Measurements from ENCODE around the gene ABCA1. TPM values are rescaled to one million over a fixed set of nuclear protein-coding genes. Genes with fewer than 3 reads are reported as not detected.
"Not testable (repeated sequence)": the region's sequence is repeated elsewhere in the genome, so short reads cannot be mapped to it uniquely, and the experiment has no call there.

The ABCA1 gene
- total and polyA plus RNA-seq, 5 donors from 2014 or later = 0.14 to 4.3 (median 0.41) TPM

DNA sequence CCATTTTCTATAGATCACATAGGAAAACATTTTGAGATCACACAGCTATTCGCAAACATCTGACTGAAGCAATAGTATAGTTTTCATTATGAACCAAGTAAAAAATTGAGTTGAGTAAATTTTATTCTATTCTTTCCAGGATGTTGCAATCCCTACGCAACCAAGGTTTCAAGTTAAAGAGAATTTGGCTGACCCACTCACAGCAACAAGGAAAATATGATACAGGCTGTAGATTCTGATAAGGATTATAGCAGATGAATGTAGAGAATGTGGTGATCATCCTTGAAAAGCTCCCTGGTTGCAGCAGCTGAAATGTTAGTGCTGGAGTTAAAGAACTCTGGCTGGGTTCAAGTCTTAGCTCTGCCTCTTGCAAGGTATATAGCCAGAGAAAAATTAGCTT lies 4.7 kb downstream of the ABCA1 start:
- no peaks in the 10 kb centered on the region for H3K9me3 Mint-ChIP-seq
- H3K9me3 ChIP-seq (ENCODE audit: control insufficient read depth in 2 of 2, low read length in 2 of 2) = no peaks in the 10 kb centered on the region
- no peak overlapping the region for H3K27ac Mint-ChIP-seq
- H3K27me3 Mint-ChIP-seq = peaks cover 26% of the 10 kb centered on the region
- H3K36me3 ChIP-seq (ENCODE audit: control insufficient read depth, insufficient read depth, low read length) = no peaks in the 10 kb centered on the region
- peaks cover 16% of the 10 kb centered on the region for H3K27me3 ChIP-seq (ENCODE audit: control insufficient read depth, insufficient read depth, low read length)
- H3K4me3 ChIP-seq (ENCODE audit: low read depth, low read length) = no peak overlapping the region
- no peak for DNase-seq
- H3K4me1 ChIP-seq (ENCODE audit: control insufficient read depth, insufficient read depth, low read length, poor library complexity, severe bottlenecking) = peaks cover 20% of the 10 kb centered on the region
- H3K36me3 Mint-ChIP-seq = no peaks in the 10 kb centered on the region
- no peak for ATAC-seq (ENCODE audit: low read depth in 2 of 2)
- H3K4me1 Mint-ChIP-seq = peaks cover 0 to 42% (median 20%) of the 10 kb centered on the region in 4 donors
- H3K27ac ChIP-seq (ENCODE audit: insufficient read depth, low read length, poor library complexity, severe bottlenecking) = no peak overlapping the region
- no peak overlapping the region for H3K4me3 Mint-ChIP-seq

DNA sequence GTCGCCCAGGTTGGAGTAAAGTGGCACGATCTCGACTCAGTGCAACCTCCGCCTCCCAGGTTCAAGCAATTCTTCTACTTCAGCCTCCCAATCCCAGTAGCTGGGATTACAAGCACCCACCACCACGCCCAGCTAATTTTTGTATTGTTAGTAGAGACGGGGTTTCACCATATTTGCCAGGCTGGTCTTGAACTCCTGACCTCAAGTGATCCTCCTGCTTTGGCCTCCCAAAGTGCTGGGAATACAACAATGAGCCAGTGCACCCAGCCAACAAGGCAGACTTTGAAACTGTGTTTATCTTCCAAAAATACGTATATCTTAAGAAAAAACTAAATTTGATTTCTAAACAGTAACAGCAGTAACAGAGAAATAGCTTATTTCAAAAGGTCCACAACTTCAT lies 5.2 kb downstream of the ABCA1 start:
- H3K9me3 ChIP-seq (ENCODE audit: control insufficient read depth in 2 of 2, low read length in 2 of 2); DNase-seq; H3K4me3 ChIP-seq (ENCODE audit: low read depth, low read length); H3K9me3 Mint-ChIP-seq; H3K27ac Mint-ChIP-seq; H3K36me3 Mint-ChIP-seq; H3K27ac ChIP-seq (ENCODE audit: insufficient read depth, low read length, poor library complexity, severe bottlenecking); H3K36me3 ChIP-seq (ENCODE audit: control insufficient read depth, insufficient read depth, low read length); H3K4me3 Mint-ChIP-seq; ATAC-seq (ENCODE audit: low read depth in 2 of 2): not testable (repeated sequence)
- H3K27me3 Mint-ChIP-seq = peaks cover 26% of the 10 kb centered on the region
- peaks cover 0 to 38% (median 18%) of the 10 kb centered on the region in 4 donors for H3K4me1 Mint-ChIP-seq
- Histone ChIP-seq H3K4me1 (ENCODE audit: control insufficient read depth, insufficient read depth, low read length, poor library complexity, severe bottlenecking) (peaks cover 15% of the 10 kb centered on the region), H3K27me3 (ENCODE audit: control insufficient read depth, insufficient read depth, low read length) (peaks cover 18% of the 10 kb centered on the region)

DNA sequence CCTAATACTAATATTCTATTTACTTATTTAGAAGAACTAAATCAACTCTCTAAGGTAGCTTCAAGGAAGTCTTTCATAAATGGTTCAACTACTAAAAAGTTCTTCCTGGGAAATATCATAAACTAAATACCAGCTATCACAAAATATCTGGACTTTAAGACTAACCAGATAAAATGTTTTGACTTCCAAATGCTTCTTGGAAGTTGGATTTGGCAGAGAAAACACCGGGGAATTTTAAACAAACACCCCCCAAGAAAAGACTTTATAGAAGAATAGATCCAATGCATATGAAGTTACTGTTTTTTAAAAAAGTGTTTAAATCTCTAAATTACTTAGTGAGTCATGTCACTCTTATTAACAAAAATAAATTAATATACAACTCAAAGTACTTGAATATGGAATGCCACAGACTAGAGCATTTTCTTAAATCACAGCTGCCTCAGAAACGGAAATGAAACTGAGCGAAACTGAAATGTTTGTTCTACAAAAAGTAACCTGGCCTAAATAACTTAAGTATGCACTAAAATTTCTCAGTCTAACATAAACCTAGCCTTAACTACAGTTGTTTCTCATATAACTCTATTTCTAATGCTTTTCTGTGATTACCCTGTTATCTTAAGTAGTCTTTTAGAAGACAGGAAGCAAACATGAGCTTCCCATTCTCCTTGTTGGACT lies 6.8 kb downstream of the ABCA1 start:
- H3K9me3 ChIP-seq (ENCODE audit: control insufficient read depth in 2 of 2, low read length in 2 of 2) = no peaks in the 10 kb centered on the region
- H3K36me3 ChIP-seq (ENCODE audit: control insufficient read depth, insufficient read depth, low read length) = no peaks in the 10 kb centered on the region
- peaks cover 18% of the 10 kb centered on the region for H3K27me3 ChIP-seq (ENCODE audit: control insufficient read depth, insufficient read depth, low read length)
- H3K36me3 Mint-ChIP-seq = no peaks in the 10 kb centered on the region
- H3K27ac ChIP-seq (ENCODE audit: insufficient read depth, low read length, poor library complexity, severe bottlenecking) = no peak overlapping the region
- no peak overlapping the region for H3K27ac Mint-ChIP-seq
- DNase-seq (no peak), ATAC-seq (ENCODE audit: low read depth in 2 of 2) (no peak)
- no peak overlapping the region for H3K4me3 ChIP-seq (ENCODE audit: low read depth, low read length)
- peaks cover 0 to 32% (median 15%) of the 10 kb centered on the region in 4 donors for H3K4me1 Mint-ChIP-seq
- no peak overlapping the region for H3K4me3 Mint-ChIP-seq
- no peaks in the 10 kb centered on the region for H3K4me1 ChIP-seq (ENCODE audit: control insufficient read depth, insufficient read depth, low read length, poor library complexity, severe bottlenecking)
- peaks cover 16% of the 10 kb centered on the region for H3K27me3 Mint-ChIP-seq
- no peaks in the 10 kb centered on the region for H3K9me3 Mint-ChIP-seq

DNA sequence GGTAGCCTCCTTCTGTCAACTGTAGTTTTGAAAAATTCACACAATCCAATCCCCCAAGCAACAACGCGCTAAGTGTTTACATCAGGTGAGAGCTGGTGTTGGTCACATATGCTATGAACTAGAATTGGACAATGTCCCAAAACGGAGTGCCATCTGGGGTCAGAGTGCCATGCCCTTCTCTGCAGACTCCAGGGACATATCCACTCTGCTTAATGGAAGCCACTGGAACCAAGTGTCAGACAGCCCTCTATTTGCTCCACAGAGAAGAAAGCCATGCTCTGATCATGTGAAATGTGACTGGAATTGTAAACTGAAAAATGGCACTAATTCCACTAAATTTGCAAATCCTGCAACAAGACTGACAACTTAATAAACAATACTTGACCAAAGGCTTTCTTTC lies 12.2 kb downstream of the ABCA1 start:
- Mint-ChIP-seq H3K36me3 (no peaks in the 10 kb centered on the region), H3K4me3 (no peak overlapping the region), H3K27ac (no peak overlapping the region), H3K27me3 (no peaks in the 10 kb centered on the region), H3K4me1 (peaks cover 0 to 19% (median 2%) of the 10 kb centered on the region in 4 donors), H3K9me3 (no peaks in the 10 kb centered on the region)
- no peak overlapping the region for H3K27ac ChIP-seq (ENCODE audit: insufficient read depth, low read length, poor library complexity, severe bottlenecking)
- no peak overlapping the region for H3K4me3 ChIP-seq (ENCODE audit: low read depth, low read length)
- no peaks in the 10 kb centered on the region for H3K9me3 ChIP-seq (ENCODE audit: control insufficient read depth in 2 of 2, low read length in 2 of 2)
- H3K4me1 ChIP-seq (ENCODE audit: control insufficient read depth, insufficient read depth, low read length, poor library complexity, severe bottlenecking) = no peaks in the 10 kb centered on the region
- no peak for ATAC-seq (ENCODE audit: low read depth in 2 of 2)
- H3K36me3 ChIP-seq (ENCODE audit: control insufficient read depth, insufficient read depth, low read length) = no peaks in the 10 kb centered on the region
- peaks cover 8% of the 10 kb centered on the region for H3K27me3 ChIP-seq (ENCODE audit: control insufficient read depth, insufficient read depth, low read length)
- no peak for DNase-seq

DNA sequence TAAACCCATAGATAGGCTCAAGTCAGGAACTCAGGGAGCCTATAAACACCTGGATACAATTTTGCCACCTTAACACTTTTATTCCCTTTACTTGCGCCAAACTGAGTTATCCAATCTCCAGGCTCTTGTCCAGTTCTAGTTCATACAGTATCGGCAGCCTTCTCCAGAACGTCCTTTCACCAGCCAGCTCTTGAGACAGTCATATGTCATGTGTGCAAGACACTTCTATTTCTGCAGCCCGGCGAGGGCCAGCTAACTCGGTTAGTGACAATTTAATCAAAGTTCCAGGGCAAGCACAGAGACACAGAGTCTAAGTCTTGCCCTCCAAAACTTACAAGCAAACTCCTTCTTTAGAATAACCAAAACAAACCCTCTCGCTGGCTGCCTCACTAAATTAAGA lies 12.9 kb downstream of the ABCA1 start:
- H3K9me3 Mint-ChIP-seq = no peaks in the 10 kb centered on the region
- Histone ChIP-seq H3K4me3 (ENCODE audit: low read depth, low read length) (no peak overlapping the region), H3K36me3 (ENCODE audit: control insufficient read depth, insufficient read depth, low read length) (no peaks in the 10 kb centered on the region), H3K27me3 (ENCODE audit: control insufficient read depth, insufficient read depth, low read length) (peaks cover 8% of the 10 kb centered on the region), H3K27ac (ENCODE audit: insufficient read depth, low read length, poor library complexity, severe bottlenecking) (no peak overlapping the region), H3K4me1 (ENCODE audit: control insufficient read depth, insufficient read depth, low read length, poor library complexity, severe bottlenecking) (no peaks in the 10 kb centered on the region), H3K9me3 (ENCODE audit: control insufficient read depth in 2 of 2, low read length in 2 of 2) (no peaks in the 10 kb centered on the region)
- no peak for DNase-seq
- peaks cover 0 to 21% (median 2%) of the 10 kb centered on the region in 4 donors for H3K4me1 Mint-ChIP-seq
- H3K27ac Mint-ChIP-seq = no peak overlapping the region
- H3K36me3 Mint-ChIP-seq = no peaks in the 10 kb centered on the region
- no peaks in the 10 kb centered on the region for H3K27me3 Mint-ChIP-seq
- ATAC-seq (ENCODE audit: low read depth in 2 of 2) = no peak
- H3K4me3 Mint-ChIP-seq = no peak overlapping the region

DNA sequence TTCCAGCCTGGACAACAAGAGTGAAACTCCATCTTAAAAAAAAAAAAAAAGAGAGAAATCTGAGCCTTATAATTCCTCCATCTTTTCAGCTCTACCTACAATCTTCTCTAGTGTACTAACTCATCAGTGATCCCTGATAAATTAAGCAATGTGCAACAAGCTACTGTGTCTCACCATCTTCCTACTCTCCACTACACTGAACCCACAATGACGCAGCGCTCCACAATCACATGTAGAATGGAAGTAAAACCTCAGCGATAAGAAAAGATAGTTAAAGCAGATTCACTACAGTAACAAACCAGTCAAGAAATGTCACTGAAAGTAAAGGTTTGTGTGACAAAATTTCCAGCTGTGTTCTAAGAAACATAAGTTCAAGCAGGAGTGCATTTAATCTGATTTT lies 13.5 kb downstream of the ABCA1 start:
- Mint-ChIP-seq H3K27me3 (no peaks in the 10 kb centered on the region), H3K9me3 (no peaks in the 10 kb centered on the region), H3K4me3 (no peak overlapping the region), H3K27ac (peak overlapping the region in 1 of 3 donors; percentile 0), H3K36me3 (no peaks in the 10 kb centered on the region), H3K4me1 (peaks cover 0 to 22% (median 3%) of the 10 kb centered on the region in 4 donors)
- Histone ChIP-seq H3K4me3 (ENCODE audit: low read depth, low read length) (no peak overlapping the region), H3K9me3 (ENCODE audit: control insufficient read depth in 2 of 2, low read length in 2 of 2) (no peaks in the 10 kb centered on the region), H3K27ac (ENCODE audit: insufficient read depth, low read length, poor library complexity, severe bottlenecking) (no peak overlapping the region), H3K27me3 (ENCODE audit: control insufficient read depth, insufficient read depth, low read length) (peaks cover 5% of the 10 kb centered on the region), H3K4me1 (ENCODE audit: control insufficient read depth, insufficient read depth, low read length, poor library complexity, severe bottlenecking) (no peaks in the 10 kb centered on the region), H3K36me3 (ENCODE audit: control insufficient read depth, insufficient read depth, low read length) (no peaks in the 10 kb centered on the region)
- DNase-seq = no peak
- no peak for ATAC-seq (ENCODE audit: low read depth in 2 of 2)

DNA sequence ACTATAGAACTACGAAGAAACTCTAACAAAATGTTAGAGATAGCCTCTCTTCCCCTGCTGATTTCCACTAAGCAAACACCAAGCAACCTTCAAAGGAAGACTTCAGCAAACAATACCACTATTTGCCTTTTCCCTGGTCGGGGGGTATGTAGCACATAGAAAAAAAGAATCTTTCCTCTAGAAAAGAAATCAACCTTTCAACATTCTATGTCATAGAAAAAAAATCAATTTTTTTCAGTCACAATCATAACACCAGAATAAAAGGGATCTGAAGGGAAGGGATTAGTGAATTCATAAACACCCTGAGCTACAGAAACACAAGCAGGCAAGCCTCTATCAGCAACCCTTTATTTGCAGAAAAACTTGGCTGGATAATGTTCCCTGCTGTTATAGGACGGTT lies 15.3 kb downstream of the ABCA1 start:
- Histone ChIP-seq H3K9me3 (ENCODE audit: control insufficient read depth in 2 of 2, low read length in 2 of 2) (no peaks in the 10 kb centered on the region), H3K4me3 (ENCODE audit: low read depth, low read length) (no peak overlapping the region), H3K36me3 (ENCODE audit: control insufficient read depth, insufficient read depth, low read length) (no peaks in the 10 kb centered on the region), H3K4me1 (ENCODE audit: control insufficient read depth, insufficient read depth, low read length, poor library complexity, severe bottlenecking) (no peaks in the 10 kb centered on the region), H3K27me3 (ENCODE audit: control insufficient read depth, insufficient read depth, low read length) (no peaks in the 10 kb centered on the region), H3K27ac (ENCODE audit: insufficient read depth, low read length, poor library complexity, severe bottlenecking) (no peak overlapping the region)
- no peak overlapping the region for H3K4me3 Mint-ChIP-seq
- H3K27me3 Mint-ChIP-seq = no peaks in the 10 kb centered on the region
- H3K9me3 Mint-ChIP-seq = peaks cover 0 to 1% (median 0%) of the 10 kb centered on the region in 7 donors
- no peaks in the 10 kb centered on the region for H3K36me3 Mint-ChIP-seq
- no peak overlapping the region for H3K27ac Mint-ChIP-seq
- ATAC-seq (ENCODE audit: low read depth in 2 of 2) (no peak), DNase-seq (no peak)
- peaks cover 0 to 22% (median 2%) of the 10 kb centered on the region in 4 donors for H3K4me1 Mint-ChIP-seq

DNA sequence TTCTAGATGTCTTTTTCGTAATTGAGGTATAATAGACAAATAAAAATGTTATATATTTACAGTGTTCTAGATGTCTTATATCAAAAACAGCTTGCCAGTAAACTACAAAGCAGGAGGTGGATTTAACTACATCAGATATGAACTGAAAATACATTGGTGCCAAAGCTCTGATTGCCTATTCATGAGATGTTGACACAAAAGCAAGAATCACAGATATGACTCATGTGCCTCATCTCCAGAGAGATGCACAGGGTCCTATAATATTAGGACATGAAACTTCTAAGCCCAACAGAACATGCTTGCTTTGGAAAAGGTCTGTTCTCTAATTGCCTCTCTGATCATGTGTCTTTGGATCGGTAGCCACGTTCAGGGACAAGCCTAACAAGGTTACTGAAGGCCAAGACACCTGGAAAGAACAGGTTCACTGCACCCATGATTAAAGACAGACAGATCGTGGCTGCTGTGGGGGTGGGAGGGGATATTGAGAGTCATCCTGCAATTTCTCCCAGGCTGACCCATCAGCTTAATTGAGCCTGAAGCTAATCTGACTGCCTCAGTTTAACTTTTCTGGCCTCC lies 16.8 kb downstream of the ABCA1 start:
- Mint-ChIP-seq H3K9me3 (peaks cover 0 to 1% (median 0%) of the 10 kb centered on the region in 7 donors), H3K36me3 (no peaks in the 10 kb centered on the region), H3K27ac (no peak overlapping the region), H3K27me3 (no peaks in the 10 kb centered on the region), H3K4me1 (peaks cover 0 to 24% (median 2%) of the 10 kb centered on the region in 4 donors), H3K4me3 (no peak overlapping the region)
- DNase-seq (no peak), ATAC-seq (ENCODE audit: low read depth in 2 of 2) (no peak)
- no peak overlapping the region for H3K27ac ChIP-seq (ENCODE audit: insufficient read depth, low read length, poor library complexity, severe bottlenecking)
- no peaks in the 10 kb centered on the region for H3K9me3 ChIP-seq (ENCODE audit: control insufficient read depth in 2 of 2, low read length in 2 of 2)
- no peak overlapping the region for H3K4me3 ChIP-seq (ENCODE audit: low read depth, low read length)
- no peaks in the 10 kb centered on the region for H3K36me3 ChIP-seq (ENCODE audit: control insufficient read depth, insufficient read depth, low read length)
- H3K4me1 ChIP-seq (ENCODE audit: control insufficient read depth, insufficient read depth, low read length, poor library complexity, severe bottlenecking) = no peaks in the 10 kb centered on the region
- H3K27me3 ChIP-seq (ENCODE audit: control insufficient read depth, insufficient read depth, low read length) = no peaks in the 10 kb centered on the region

Data from CD4-positive, CD25-positive, alpha-beta regulatory T cell (primary cell).